HG03066 (cell line): ENCODE measurements around the gene CD44.

Experiments
- ATAC-seq: cut with Tn5 transposase; IDR thresholded peaks from one replicate; pipeline ENCODE4 v1.9.1; 2021; ENCODE audit warnings: low read depth; ENCODE audit not compliant: unreplicated experiment

Gene CD44

GRCh38 chr11:35173011-35173511, 34.1 kb downstream of the CD44 start:
- ATAC-seq, result no peak

- no peak for ATAC-seq
Observed at GRCh38 chr11:35173616-35174566, 34.9 kb downstream of the CD44 start.

GRCh38 chr11:35174666-35175065, 35.7 kb downstream of the CD44 start:
- no peak for ATAC-seq

- no peak for ATAC-seq
Observed at GRCh38 chr11:35177370-35177769, 38.4 kb downstream of the CD44 start.

DNA sequence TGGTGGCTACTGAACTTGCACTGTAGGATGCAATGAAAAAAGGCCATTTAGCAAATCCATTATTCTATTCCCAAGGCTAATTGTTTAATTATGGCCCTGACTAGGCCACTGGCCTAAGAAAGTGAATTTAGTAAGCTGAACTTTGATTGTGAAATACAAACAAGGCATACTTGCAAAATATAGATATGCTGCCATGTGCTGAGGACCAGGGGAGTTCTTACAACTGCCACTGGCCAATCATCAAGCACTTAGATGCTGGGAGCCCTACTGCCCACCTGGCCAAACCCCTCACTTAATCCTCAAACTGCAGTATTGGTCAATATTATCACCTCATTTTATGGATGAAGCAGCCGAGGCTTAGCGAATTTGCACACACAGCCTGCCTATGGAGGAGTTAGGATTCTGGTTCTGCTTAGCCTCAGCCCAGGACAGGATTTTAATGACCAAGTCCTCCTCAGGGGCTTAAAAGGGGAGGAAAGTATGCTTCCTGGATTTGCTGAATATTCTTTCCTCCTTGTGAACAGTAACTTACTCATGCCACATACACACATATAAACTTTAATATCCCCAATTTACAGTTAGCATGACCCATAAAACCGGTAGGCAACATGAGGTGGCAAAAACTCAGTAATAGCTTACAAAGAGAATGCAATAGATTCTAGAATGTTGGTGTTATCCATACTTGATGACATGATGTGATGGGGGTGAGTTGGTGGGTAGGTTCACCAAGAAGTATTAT, 39.3 kb downstream of the CD44 start:
- no peak for ATAC-seq

GRCh38 chr11:35178873-35179272, 39.9 kb downstream of the CD44 start:
- no peak for ATAC-seq

DNA sequence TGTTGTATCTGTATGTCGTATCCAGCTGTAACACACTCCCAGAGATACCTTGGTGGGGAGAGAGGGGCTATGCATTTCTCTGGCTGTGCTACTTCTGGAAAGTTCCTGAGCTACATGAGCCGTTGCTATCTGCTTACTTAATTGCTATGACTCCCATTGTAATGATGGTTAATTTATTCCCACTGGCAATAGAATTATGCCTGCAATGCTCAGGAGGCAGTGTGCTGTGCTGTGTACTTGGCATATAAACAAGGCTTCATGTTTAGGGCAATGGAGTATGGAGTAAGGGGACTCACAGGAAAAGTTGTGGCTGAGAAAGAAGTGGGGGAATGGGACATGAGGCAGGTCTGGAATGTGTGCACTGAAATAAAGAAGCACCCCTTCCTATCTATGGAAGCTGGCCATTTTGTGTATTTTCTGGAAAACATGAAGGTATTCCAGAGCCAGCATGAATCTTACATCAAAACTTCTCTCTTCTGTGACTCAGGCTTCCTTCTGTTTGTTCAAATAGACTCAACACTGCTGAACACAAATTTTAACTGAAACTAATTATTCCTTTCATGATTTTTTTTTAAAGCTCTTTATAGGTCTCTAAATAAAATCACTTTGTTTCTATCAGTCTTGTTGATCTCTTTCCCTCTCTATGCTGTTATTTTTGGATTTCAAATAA, 40.6 kb downstream of the CD44 start:
- ATAC-seq, result no peak

GRCh38 chr11:35180317-35181233, 41.6 kb downstream of the CD44 start:
- no peak for ATAC-seq

DNA sequence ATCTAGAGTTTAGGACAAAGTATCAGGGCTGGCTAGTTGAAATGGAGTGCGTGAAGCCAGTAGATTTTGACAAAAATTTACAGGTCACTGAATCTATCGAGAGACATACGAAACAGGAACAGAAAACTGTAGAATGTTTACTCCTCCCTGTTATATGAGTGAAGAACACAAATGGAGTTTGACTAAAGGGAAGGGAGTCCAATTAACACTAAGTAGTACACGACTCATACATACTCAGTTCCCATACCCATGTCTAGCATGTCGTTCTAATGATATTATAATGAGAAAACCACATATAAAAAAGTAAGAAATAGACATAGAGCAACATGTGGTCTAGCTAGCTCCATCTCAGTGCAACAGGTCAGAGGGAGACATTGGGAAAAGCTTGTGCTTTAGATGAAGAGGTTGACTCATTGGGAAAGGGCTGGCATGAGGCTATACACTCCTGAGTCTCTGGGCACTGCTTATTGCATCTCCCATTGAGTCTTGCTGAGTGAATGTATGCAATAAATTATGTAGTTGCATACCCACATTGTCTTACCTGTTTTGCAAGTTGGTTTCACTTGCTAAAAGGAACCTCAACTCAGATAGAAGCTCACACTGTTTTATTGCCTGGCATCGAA, 43.5 kb downstream of the CD44 start:
- ATAC-seq, result peak; percentile 87

- ATAC-seq, result no peak
Observed at GRCh38 chr11:35183326-35183925, 44.5 kb downstream of the CD44 start.

GRCh38 chr11:35185696-35186095, 46.7 kb downstream of the CD44 start:
- ATAC-seq, result no peak

- no peak for ATAC-seq
Observed at GRCh38 chr11:35187996-35188395, 49.0 kb downstream of the CD44 start.

- ATAC-seq, result no peak
Observed at GRCh38 chr11:35190804-35191348, 51.9 kb downstream of the CD44 start.

DNA sequence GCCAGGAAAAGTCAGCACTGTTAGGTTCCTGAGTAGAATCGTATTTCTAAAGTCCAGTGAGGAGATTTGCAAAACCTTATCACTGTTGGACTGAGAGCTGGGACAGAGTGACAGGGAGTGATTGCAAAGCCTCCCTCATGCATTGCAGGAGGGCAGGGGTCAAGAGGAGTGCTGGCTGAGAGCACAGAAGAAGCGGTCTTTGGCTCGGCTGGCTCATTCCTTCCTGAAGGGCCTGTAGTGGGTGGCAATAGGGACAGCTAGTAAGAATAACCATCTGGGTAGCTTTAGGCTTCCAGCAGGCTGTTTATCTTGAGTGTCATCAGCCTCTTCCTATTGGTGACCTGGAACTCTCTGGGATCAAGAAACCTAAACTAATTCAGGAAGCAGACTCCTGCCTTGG, 53.4 kb downstream of the CD44 start:
- ATAC-seq, result no peak

GRCh38 chr11:35193767-35194166, 54.8 kb downstream of the CD44 start:
- ATAC-seq, result no peak

DNA sequence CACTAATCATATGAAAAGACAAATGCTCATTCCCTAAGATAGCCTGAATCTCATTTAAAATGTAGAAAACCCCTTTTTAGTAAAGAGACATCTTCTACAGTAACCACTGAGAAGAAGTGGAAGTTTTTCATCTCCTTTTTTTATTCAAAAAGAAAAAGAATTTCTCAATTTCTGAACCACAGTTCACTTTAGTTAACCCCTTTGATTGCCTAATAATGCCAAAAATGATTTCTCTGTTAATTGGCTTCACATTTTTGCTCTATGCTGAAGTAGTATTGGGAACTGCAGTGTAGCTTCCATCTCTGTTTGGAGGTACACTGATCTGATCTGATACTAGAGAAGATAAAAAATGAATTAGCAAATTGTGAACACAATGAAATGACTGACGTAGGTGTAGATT, 58.3 kb downstream of the CD44 start:
- no peak for ATAC-seq

GRCh38 chr11:35200811-35201341, 61.9 kb downstream of the CD44 start:
- no peak for ATAC-seq

GRCh38 chr11:35204614-35205013, 65.6 kb downstream of the CD44 start:
- ATAC-seq, result no peak

GRCh38 chr11:35206616-35207015, 67.6 kb downstream of the CD44 start:
- ATAC-seq, result no peak
